Left cardiac atrium (tissue), 4 donors: ENCODE measurements around the gene TMEM117. TPM values are rescaled to one million over a fixed set of nuclear protein-coding genes. Genes with fewer than 3 reads are reported as not detected.

ENCODE experiments used
- ATAC-seq, 2 donors: fragments of 200-7000 bp; cut with Tn5 transposase; one replicate each; pipeline ENCODE4 v1.9.1; 2020; ENCODE audit warnings: mild to moderate bottlenecking in 2 of 2, moderate library complexity in 2 of 2
- DNase-seq: peaks from one replicate; pipeline ENCODE4 v3.0.0-alpha.2; 2020
- intact Hi-C, 2 donors: fragments of 100-400 bp; cut with DNase I; formaldehyde crosslinking; loops; one replicate each; pipeline versions ENCODE4 v1.14.1 to v1.15.1; 2022 to 2023
- total RNA-seq, 2 donors: library from RNA; stranded (reverse); fragmentation: NEBNext Ultra II Directional; extraction: Animal tissue kit (Norgen Biotek cat#: 25700); gene quantifications; one replicate each; pipeline ENCODE4 v1.2.1, GENCODE V29; 2021
- donor health status: DM: no; HTN: yes; CAD: no.
- donor health status: DM: no; HTN: yes; CAD: no; lungs with severe emphysema.
- donor health status: DM: yes; HTN: yes; CAD: no.
- donor health status: Dilated cardiomyopathy.

TMEM117 gene
- total RNA-seq, 2 donors from 2014 or later, result 7.3 to 9.8 TPM

- ATAC-seq (no peak), DNase-seq (no peak)
- intact Hi-C loops, result no loop called here
These were observed 36.5 kb downstream of the TMEM117 start for GRCh38 chr12:43872396-43872795.

DNA sequence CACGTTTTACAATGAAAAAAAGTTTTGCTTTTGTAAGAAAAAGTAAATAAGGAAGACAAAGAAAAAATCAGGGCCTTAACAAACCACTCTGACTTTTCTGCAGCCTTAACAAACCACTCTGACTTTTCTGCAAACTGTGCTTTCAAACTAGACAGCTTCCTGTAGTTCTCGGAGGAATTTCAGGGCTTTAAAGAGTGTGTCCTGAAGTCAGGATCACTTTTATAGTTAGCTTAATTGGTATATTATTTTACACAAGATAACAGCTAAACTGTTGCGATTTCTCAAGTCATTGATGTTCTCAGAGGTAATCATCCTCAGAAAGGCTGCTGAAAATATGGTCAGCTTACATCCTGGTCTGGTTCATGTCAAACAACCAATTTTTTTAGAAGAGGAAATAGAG is 42.2 kb downstream of the TMEM117 start:
- intact Hi-C loops, result no loop called here
- DNase-seq (no peak), ATAC-seq (no peak)

DNA sequence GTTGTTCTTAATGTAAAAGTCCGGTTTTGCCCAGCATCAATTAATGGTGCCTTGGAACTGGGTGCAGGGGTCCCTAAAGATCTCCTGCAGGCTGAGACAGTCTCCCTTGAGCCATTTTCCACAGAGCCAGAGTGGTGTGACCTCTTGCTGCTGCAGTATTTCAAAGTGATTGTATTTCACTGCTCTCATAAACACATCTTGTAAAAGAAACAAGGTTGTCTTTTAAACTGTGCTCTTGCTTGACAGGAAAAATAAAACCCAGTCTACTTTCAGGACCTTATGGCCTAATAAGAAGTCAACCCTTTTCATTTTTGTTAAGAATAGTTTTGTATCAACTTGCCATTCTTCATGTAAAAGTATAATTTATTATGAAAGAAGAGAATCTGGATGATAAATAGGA is 44.7 kb downstream of the TMEM117 start:
- ATAC-seq (no peak), DNase-seq (no peak)
- intact Hi-C loops, result loop anchor here in 1 of 2 donors (5.0 kb wide), 2 partner anchors 73 to 103 kb away; partner anchors contain the start of gene TWF1

DNA sequence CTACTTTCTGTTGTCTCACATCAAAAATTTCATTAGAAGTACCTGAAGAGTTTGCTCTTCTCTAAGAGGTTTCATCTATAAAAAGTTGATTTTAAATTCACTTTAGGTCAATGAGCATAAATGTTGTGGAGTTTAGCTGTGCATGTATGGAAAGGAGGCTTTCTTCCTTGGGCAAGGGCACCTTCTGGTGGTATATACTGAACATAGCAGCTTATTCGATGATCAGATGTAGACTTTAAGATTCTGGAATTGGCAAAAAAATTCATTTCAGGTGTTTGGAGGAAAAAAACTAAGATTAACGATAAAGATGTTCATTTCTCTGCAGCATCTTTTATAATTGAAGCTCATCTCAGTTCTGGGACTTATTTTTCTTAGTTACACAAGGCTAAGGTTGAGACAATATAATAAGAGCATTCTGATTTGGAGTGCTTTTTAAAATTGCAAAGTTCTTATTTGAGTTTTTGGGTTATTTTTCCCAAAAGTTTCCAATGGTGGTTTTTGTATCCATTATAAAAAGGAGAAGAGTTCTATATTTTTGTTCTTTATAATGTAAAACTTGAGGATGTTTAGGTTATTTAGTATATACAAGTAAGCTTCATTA is 46.8 kb downstream of the TMEM117 start:
- peak; percentile 66 to 79 for ATAC-seq

DNA sequence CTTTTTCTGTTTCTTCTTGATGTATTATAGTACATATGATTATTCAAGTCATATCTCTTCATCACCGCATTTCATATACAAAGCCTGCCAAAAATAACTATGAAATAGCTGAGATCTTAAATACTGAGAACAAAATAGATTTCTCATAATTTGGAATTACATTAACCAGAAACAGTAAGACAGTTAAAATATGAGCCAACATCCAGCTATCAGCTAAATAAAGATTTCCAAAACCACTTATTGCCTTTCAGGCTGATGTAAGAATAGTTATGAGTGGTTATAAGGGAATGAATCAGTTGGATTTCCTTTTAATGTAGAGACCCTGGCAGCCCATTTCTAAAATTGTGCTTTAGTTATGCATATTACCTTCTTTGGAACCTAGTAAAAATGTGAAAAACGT is 47.4 kb downstream of the TMEM117 start:
- ATAC-seq, result no peak
- intact Hi-C loops, result loop anchor here in 1 of 2 donors (5.0 kb wide), 2 partner anchors 76 to 106 kb away; partner anchors contain the start of gene TWF1
- no peak for DNase-seq

More for the DNA sequence above, 46.8 kb downstream of the TMEM117 start:
- no peak for DNase-seq
- intact Hi-C loops, result loop anchor here in 1 of 2 donors (5.0 kb wide), 2 partner anchors 75 to 105 kb away; partner anchors contain the start of gene TWF1

DNA sequence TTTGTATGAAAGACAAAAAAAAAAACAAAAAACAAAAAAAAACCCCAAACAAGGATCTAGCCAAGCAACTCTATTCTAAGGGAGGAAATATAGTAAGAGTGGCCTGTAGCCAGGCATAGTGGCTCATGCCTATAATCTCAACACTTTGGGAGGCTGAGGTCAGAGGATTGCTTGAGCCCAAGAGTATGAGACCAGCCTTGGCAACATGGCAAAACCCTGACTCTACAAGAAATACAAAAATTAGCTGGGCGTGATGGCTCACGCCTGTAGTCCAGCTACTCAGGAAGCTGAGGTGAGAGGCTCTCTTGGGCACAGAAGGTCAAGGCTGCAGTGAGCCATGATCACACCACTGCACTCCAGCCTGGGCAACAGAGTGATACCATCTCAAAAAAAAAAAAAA is 47.9 kb downstream of the TMEM117 start:
- DNase-seq, result no peak
- no peak for ATAC-seq
- intact Hi-C loops, result loop anchor here in 1 of 2 donors (5.0 kb wide), 2 partner anchors 76 to 106 kb away; partner anchors contain the start of gene TWF1

DNA sequence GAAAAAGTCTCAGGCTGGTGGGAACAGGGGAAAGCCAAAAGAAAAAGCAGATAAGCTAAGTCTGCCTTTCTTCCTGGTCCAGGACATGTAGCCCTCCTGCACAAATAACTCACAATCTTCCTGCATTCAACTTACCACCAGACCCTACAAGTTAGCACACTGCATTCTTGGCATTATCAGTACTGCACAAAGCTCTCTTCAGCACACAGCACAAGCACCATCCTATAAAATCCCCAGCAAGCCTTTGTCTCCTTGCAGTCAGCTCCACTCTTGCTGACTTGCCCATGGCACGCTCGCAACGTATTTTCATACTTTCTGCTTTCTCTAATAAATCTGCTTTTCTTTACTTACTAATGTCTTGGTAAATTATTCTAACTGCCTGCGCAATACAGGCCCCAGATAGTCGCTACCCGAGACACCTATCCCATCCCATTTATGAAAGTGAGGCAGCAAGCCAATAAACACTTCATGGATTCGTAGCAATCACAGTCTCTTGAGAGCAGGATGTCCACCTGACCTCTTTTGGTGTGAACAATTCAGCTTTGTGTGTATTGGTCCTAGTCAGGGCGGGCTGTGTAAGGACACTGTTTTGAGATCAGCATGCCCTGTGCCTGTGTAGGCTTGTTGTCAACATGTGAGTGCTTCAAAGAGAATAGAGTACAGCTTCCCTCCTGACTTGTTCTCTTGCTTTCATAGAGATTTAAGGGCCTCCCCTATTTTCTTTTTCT is 49.0 kb downstream of the TMEM117 start:
- DNase-seq (no peak), ATAC-seq (peak; percentile 83 to 91)
- intact Hi-C loops, result loop anchor here in 1 of 2 donors (5.0 kb wide), 2 partner anchors 78 to 108 kb away; partner anchors contain the start of gene TWF1

- DNase-seq (no peak), ATAC-seq (no peak)
- intact Hi-C loops, result no loop called here
These were observed 51.5 kb downstream of the TMEM117 start for GRCh38 chr12:43887397-43887796.

DNA sequence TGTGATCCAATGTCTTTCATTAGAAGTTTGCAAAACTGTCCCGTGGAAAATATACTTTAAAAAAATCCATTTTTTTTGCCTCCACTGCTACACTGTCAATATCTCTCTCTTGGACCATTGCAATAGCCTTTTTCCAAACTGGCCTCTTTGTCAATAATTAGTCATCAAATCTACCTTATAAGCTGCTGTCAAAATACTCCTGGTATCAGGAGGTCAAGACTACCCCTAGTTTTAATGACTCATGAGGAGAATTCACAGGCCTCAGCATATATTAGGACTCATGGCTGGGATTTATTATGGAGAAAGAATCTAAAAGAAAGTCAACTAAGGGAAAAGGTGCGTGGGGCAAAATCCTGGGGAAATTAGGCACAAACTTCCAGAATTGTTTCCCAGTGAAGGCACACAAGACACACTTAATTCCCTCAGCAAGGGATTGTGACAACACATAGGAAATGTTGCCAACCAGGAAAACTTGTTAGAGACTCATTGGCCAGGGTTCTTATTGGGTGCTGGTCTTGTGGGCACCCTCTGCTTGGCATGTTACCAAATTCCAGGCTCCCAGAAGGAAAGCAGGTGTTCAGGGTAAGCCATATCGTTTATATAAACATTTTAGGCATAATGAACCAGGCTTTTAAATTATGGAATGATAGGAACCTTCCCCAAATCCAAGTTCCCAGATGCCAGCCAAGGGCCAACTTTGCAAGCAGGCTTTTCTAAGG is 56.1 kb downstream of the TMEM117 start:
- DNase-seq, result no peak
- no peak for ATAC-seq
- intact Hi-C loops, result no loop called here

- DNase-seq (no peak), ATAC-seq (no peak)
- intact Hi-C loops, result no loop called here
These were observed 57.8 kb downstream of the TMEM117 start for GRCh38 chr12:43893670-43894069.

GRCh38 chr12:43895580-43896206 is 59.8 kb downstream of the TMEM117 start:
- intact Hi-C loops, result no loop called here
- DNase-seq (no peak), ATAC-seq (no peak)

DNA sequence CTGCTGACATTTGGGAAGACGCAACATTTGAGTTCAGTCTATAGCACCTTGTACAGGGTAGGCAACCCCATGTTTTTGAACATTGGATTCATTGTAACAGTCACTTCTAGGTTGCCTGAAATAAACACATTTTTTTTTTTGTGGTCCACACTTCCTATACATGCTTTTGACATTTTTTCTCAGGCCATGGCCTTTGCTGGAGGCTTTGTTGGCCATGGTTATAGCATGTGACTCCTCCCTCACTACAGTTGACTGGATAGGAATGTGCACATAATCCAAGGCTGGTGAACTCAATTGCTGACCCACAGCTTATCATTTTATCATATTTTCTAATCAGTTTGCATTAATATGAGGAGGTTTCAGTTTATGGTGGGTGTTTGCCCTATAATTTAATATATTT is 60.6 kb downstream of the TMEM117 start:
- intact Hi-C loops, result no loop called here
- no peak for DNase-seq
- no peak for ATAC-seq

- intact Hi-C loops, result no loop called here
- DNase-seq, result no peak
- ATAC-seq, result no peak
These were observed 62.6 kb downstream of the TMEM117 start for GRCh38 chr12:43898474-43898873.

GRCh38 chr12:43899574-43899973 is 63.7 kb downstream of the TMEM117 start:
- no peak for DNase-seq
- intact Hi-C loops, result no loop called here
- ATAC-seq, result no peak

- intact Hi-C loops, result no loop called here
- DNase-seq, result no peak
- no peak for ATAC-seq
These were observed 67.8 kb downstream of the TMEM117 start for GRCh38 chr12:43903686-43904085.

DNA sequence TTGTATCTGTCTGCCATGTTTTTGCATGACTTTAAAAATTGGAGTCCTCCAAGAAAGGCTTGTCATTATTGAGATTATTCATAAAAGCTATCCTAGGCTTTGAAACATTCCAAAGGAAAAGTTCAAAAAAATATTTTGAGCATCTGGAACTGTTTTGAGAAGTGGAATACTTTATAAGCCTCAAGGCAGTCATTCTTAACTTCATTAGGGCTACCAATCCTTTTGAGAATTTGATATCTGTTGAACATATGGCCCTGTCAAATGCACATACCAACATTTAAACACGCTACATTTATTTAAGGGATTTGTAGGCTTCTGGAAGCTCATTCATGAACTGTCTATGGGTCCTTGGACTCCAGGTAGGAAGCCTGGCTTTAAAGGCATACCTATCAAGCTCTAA is 77.0 kb downstream of the TMEM117 start:
- no peak for ATAC-seq
- no peak for DNase-seq
- intact Hi-C loops, result no loop called here

GRCh38 chr12:43914391-43914790 is 78.5 kb downstream of the TMEM117 start:
- DNase-seq (no peak), ATAC-seq (no peak)
- intact Hi-C loops, result no loop called here

DNA sequence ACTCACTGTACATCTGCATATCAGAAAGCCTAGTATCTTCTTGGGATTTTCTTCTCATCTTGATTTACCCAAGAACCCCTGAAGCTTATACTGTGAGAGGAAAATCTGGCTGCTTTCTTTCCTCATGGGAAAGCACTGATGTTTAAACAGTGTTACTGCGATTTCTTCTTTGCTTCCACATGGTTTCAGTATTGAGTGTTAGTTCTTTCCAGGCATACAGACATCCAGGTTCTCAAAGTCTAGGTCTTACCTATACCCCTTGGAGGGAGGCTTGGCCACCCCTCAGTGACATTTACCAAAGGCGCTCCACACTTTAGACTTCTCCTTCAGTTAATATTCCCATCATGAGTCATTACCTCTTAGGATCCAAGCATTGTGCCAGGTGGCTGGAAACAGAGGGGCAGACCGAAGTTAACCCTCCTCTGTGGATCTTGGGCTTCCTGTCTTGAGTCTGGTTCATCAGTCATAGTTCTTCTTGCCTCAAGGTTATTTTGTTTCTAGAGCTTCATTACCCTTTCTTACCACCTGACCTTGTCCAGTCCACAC is 79.1 kb downstream of the TMEM117 start:
- no peak for DNase-seq
- intact Hi-C loops, result no loop called here
- peak; percentile 30 to 55 for ATAC-seq

DNA sequence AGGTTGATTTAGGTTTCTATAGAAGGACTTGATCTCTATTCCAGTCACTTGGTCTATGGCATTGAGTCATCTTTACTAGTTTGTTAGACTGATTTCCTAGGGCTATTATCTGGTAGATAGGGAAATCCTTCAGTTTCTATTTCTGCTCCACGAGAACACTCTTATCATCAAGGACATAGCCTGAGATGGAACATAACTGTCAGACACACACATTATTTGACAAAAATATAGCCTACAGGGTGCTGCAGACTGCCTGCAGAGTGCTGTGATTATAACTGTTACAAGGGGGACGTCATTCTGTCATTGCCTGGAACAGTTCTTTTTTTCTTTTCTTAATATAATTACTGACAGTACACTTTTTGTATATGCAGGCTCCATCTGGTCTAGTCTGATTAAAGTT is 82.0 kb downstream of the TMEM117 start:
- intact Hi-C loops, result no loop called here
- peak; percentile 70 to 85 for ATAC-seq
- DNase-seq, result no peak
